Measurements from ENCODE around the gene NINJ2.

- TF ChIP-seq GATA2 (IDR thresholded peaks at IDR 0.05; ENCODE audit: low read depth, low read length) (no peak), GATA3 (IDR thresholded peaks at IDR 0.05; ENCODE audit: low read depth, low read length) (no peak)
Observed at GRCh38 chr12:608413-608812, 54.8 kb downstream of the NINJ2 start.

All from SH-SY5Y (cell line).